Measurements from ENCODE around the gene FNDC8. TPM values are rescaled to one million over a fixed set of nuclear protein-coding genes. Genes with fewer than 3 reads are reported as not detected.

FNDC8 gene
- total RNA-seq, 2 experiments from 2014 or later = not detected

- Histone ChIP-seq H3K9me3 (ENCODE audit: low read length) (no peaks in the 10 kb centered on the region), H3K9me2 (ENCODE audit: insufficient read depth, low read length) (no peaks in the 10 kb centered on the region), H3K79me2 (ENCODE audit: insufficient read depth, low read depth, low read length) (no peaks in the 10 kb centered on the region), H3K36me3 (ENCODE audit: insufficient read depth, low read length) (no peaks in the 10 kb centered on the region), H3K4me2 (ENCODE audit: low read length) (no peak overlapping the region), H3K4me3 (ENCODE audit: low read depth, low read length, poor library complexity, severe bottlenecking) (no peak overlapping the region), H3K4me1 (ENCODE audit: insufficient read depth, low read length, poor library complexity, severe bottlenecking) (no peaks in the 10 kb centered on the region), H4K20me1 (ENCODE audit: insufficient read depth, low read length) (no peaks in the 10 kb centered on the region), H2AFZ (ENCODE audit: low read length) (no peak overlapping the region), H3K27ac (ENCODE audit: low read depth, low read length, poor library complexity, severe bottlenecking) (no peak overlapping the region)
- TF ChIP-seq CTCF (conservative IDR thresholded peaks at IDR 0.05; ENCODE audit: low read length) (no peak), EZH2phosphoT487 (IDR thresholded peaks at IDR 0.05; ENCODE audit: borderline replicate concordance, low read depth, low read length) (no peak)
- DNase-seq (ENCODE audit: low spot score) = no peak
- ChIA-PET CTCF (ENCODE audit: unreplicated experiment) (no interaction called here), POLR2A (no interaction called here)
- BruUV-seq (replicated peaks) = no TSS peak
- intact Hi-C loops (cut with micrococcal nuclease; ENCODE audit: unreplicated experiment) = no loop called here
Measured at GRCh38 chr17:35152421-35153140, 31.2 kb downstream of the FNDC8 start.

GRCh38 chr17:35154196-35155165 is 33.1 kb downstream of the FNDC8 start:
- no peaks in the 10 kb centered on the region for H3K36me3 ChIP-seq (ENCODE audit: insufficient read depth, low read length)
- no peak overlapping the region for H2AFZ ChIP-seq (ENCODE audit: low read length)
- H3K4me3 ChIP-seq (ENCODE audit: low read depth, low read length, poor library complexity, severe bottlenecking) = no peak overlapping the region
- H3K9me2 ChIP-seq (ENCODE audit: insufficient read depth, low read length) = no peaks in the 10 kb centered on the region
- ChIA-PET CTCF (ENCODE audit: unreplicated experiment) (no interaction called here), POLR2A (no interaction called here)
- TF ChIP-seq CTCF (conservative IDR thresholded peaks at IDR 0.05; ENCODE audit: low read length) (no peak), EZH2phosphoT487 (IDR thresholded peaks at IDR 0.05; ENCODE audit: borderline replicate concordance, low read depth, low read length) (no peak)
- H3K4me1 ChIP-seq (ENCODE audit: insufficient read depth, low read length, poor library complexity, severe bottlenecking) = no peaks in the 10 kb centered on the region
- BruUV-seq (replicated peaks) = no TSS peak
- no peaks in the 10 kb centered on the region for H3K9me3 ChIP-seq (ENCODE audit: low read length)
- H4K20me1 ChIP-seq (ENCODE audit: insufficient read depth, low read length) = no peaks in the 10 kb centered on the region
- no peaks in the 10 kb centered on the region for H3K79me2 ChIP-seq (ENCODE audit: insufficient read depth, low read depth, low read length)
- DNase-seq (ENCODE audit: low spot score) = no peak
- H3K4me2 ChIP-seq (ENCODE audit: low read length) = no peak overlapping the region
- intact Hi-C loops (cut with micrococcal nuclease; ENCODE audit: unreplicated experiment) = no loop called here
- H3K27ac ChIP-seq (ENCODE audit: low read depth, low read length, poor library complexity, severe bottlenecking) = no peak overlapping the region

Measured in OCI-LY7 (cell line).